Suprapubic skin (tissue), 4 donors: ENCODE measurements around the gene PRPS2.

Experiments used
- CTCF ChIP-seq, 2 donors: fragments of 200-600 bp in 1 of 2; fragments of 450-650 bp in 1 of 2; sonication (generic) in 1 of 2; IDR thresholded peaks; one replicate each; pipeline ENCODE4 v1.5.1; 2016 to 2019; ENCODE audit warnings: antibody characterized with exemption in 2 of 2, mild to moderate bottlenecking in 1 of 2, moderate library complexity in 1 of 2
- POLR2A ChIP-seq, 2 donors: fragments of 450-650 bp; IDR thresholded peaks; one replicate each; pipeline ENCODE4 v1.6.1; 2017; ENCODE audit warnings: antibody characterized with exemption in 2 of 2, mild to moderate bottlenecking in 2 of 2, moderate library complexity in 2 of 2
- POLR2AphosphoS5 ChIP-seq, 3 donors: sonication (generic); formaldehyde crosslinking; IDR thresholded peaks; one replicate each; pipeline ENCODE4 v1.6.1; 2017; ENCODE audit warnings: antibody characterized with exemption in 3 of 3

DNA sequence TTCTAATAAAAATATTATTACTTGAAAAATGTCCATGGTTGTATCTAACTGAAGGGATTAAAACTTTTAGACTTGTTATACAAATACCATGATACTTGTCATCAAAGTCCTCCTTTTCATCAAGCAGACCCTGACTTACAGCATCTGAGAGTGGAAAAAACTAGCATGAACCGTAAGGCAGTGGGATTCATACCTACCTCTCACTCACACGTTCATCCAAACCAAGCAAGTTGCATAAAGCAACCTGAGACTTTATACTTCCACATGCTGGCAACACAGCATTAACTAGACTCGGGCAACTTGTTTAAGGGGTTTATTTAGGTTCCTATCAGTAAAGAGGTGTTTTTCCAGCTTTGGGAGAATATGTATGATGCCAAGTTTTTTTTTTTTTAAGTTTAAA, 53.1 kb downstream of the PRPS2 start:
- TF ChIP-seq CTCF (IDR thresholded peaks at IDR 0.05) (no peak), POLR2A (IDR thresholded peaks at IDR 0.05) (no peak), POLR2AphosphoS5 (IDR thresholded peaks at IDR 0.05) (no peak)
